Brain microvascular endothelial cell (primary cell): ENCODE data around the gene LRBA.

Source experiments
- DNase-seq: peaks from one replicate; pipeline ENCODE4 v3.0.0-alpha.2; 2020
- H3K27ac ChIP-seq: fragments of 250-450 bp; sonication (Bioruptor Pico); 2 replicates; pipeline ENCODE4 v1.5.1; 2020; ENCODE audit warnings: mild to moderate bottlenecking, moderate library complexity
- H3K27me3 ChIP-seq: fragments of 250-450 bp; sonication (Bioruptor Pico); replicated peaks from 2 replicates; pipeline ENCODE4 v1.5.1; 2020; ENCODE audit warnings: mild to moderate bottlenecking
- H3K36me3 ChIP-seq: fragments of 250-450 bp; sonication (Bioruptor Pico); replicated peaks from 2 replicates; pipeline ENCODE4 v1.5.1; 2020; ENCODE audit warnings: mild to moderate bottlenecking
- H3K4me3 ChIP-seq: 2 replicates; pipeline ENCODE4 v1.5.1; 2011; ENCODE audit warnings: low read depth, mild to moderate bottlenecking, control low read depth, low read length, moderate library complexity
- in situ Hi-C: cut with HindIII; loops from 2 replicates; pipeline ENCODE4 v1.10.0; 2017; ENCODE audit warnings: low sequenced_read_pairs, low pct_ligation_motif_present
- TF ChIP-seq, protein P1 (sequence below): IDR thresholded peaks from 2 replicates; pipeline ENCODE4 v1.5.1; 2011; ENCODE audit warnings: low read depth, mild to moderate bottlenecking, moderate library complexity, low read length, control low read depth, inconsistent platforms; ENCODE audit errors: missing control alignments

Gene LRBA

DNA sequence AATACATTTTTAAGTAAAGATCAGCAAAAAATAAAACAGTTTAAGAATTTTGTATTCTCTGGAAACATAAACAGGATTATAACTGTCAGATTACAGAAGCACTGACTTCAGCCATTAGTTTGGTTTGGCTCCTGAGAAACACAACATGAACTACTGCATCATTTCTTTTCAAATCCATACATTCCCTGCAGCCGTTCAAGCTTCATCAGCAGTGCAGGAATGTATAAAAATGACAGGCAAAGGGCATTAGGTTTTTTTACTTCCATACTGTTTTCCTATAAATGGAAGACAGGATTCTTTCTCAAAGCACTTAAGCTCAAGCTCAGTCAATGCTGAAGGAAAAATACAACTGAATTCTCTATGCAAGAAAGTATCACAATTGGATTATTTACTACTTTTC, 437.3 kb downstream of the LRBA start:
- Histone ChIP-seq H3K27me3 (no peaks in the 10 kb centered on the region), H3K4me3 (no peak overlapping the region), H3K27ac (no peak overlapping the region), H3K36me3 (no peaks in the 10 kb centered on the region)
- no peak for DNase-seq
- in situ Hi-C loops = loop anchor here (25.0 kb wide), 1 partner anchor 265 kb away; no protein-coding TSS in a partner anchor
- TF ChIP-seq, protein P1, sequence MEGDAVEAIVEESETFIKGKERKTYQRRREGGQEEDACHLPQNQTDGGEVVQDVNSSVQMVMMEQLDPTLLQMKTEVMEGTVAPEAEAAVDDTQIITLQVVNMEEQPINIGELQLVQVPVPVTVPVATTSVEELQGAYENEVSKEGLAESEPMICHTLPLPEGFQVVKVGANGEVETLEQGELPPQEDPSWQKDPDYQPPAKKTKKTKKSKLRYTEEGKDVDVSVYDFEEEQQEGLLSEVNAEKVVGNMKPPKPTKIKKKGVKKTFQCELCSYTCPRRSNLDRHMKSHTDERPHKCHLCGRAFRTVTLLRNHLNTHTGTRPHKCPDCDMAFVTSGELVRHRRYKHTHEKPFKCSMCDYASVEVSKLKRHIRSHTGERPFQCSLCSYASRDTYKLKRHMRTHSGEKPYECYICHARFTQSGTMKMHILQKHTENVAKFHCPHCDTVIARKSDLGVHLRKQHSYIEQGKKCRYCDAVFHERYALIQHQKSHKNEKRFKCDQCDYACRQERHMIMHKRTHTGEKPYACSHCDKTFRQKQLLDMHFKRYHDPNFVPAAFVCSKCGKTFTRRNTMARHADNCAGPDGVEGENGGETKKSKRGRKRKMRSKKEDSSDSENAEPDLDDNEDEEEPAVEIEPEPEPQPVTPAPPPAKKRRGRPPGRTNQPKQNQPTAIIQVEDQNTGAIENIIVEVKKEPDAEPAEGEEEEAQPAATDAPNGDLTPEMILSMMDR = no peak

DNA sequence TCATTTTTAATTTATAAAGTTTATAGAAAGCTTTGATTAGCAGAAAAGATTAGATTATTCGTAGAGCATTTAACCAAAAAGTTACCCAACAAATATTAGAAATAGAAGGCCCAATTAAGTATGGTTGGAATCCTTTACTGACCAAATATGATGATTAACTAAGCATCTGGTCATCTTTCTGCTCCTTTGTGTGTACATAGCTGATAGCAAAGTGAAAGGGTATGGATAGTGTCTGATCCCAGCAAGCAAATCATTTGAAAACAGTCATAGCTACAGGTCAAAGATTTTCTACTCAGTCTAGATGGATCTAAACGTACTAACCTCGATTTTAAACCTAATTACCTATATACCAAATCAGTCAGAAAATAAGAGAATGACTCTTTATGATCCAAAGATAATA, 440.4 kb downstream of the LRBA start:
- H3K4me3 ChIP-seq = no peak overlapping the region
- in situ Hi-C loops = loop anchor here (25.0 kb wide), 1 partner anchor 262 kb away; no protein-coding TSS in a partner anchor
- TF ChIP-seq, protein P1 = no peak
- no peaks in the 10 kb centered on the region for H3K27me3 ChIP-seq
- no peak for DNase-seq
- no peaks in the 10 kb centered on the region for H3K36me3 ChIP-seq
- H3K27ac ChIP-seq = no peak overlapping the region

DNA sequence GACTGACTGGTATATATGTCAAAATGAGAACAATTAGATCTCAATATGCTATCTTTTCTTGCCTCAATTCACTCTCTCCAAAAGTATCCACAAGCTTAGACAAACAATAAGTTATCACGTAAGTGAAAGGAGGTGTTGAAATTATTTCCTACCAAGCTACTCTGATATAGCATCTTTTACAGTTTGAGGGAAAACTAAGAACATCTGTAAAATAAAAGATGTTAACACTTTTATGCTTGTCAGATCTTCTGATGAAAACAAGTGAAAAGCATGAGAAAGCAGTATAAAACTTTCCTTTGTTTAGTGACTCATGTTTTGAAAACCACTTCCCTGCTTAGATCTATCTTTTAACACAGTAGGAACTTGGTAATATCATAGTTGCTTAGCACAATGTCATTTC, 441.6 kb downstream of the LRBA start:
- Histone ChIP-seq H3K36me3 (no peaks in the 10 kb centered on the region), H3K27me3 (no peaks in the 10 kb centered on the region), H3K4me3 (no peak overlapping the region), H3K27ac (peak overlapping the region; percentile 24)
- no peak for DNase-seq
- TF ChIP-seq, protein P1 = no peak
- in situ Hi-C loops = no loop called here

DNA sequence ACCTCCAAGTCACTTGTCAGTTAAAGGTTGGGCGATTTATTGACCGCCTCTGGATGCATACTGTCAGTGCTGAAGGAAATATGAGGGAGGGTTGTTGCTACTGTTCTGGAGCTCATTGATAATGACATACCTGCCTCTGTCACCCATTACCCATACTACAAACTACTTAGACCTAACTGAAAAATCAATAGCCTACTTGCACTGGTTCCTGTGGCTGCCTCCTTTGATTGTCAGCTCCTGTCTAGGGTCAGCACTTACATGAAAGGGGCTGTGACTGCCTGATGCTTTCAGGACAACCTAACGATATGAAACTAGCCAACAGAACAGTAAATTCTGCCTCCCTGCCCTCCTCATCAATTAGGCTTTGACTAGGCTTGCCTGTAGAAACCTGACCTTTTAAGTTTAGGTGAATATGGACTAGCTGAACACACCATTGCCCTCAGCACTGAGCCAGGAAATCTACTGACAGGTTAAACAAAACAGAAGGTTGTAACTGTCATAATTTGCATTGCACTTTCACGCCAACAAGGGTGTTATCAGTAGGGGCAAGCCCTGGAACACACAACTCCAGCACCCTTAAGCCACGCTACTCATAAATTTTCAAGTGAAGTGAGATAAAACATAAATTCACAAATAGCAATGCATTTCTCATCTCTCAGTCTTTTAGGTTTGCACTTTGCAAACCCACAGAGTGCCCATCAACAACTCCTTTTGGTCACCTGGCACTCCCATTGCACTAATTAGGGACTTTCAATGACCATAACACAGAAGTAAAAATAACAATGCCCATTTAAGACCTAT, 442.2 kb downstream of the LRBA start:
- H3K27me3 ChIP-seq = no peaks in the 10 kb centered on the region
- peak overlapping the region; percentile 24 for H3K27ac ChIP-seq
- in situ Hi-C loops = no loop called here
- H3K36me3 ChIP-seq = no peaks in the 10 kb centered on the region
- DNase-seq = no peak
- H3K4me3 ChIP-seq = no peak overlapping the region
- TF ChIP-seq, protein P1 = no peak

DNA sequence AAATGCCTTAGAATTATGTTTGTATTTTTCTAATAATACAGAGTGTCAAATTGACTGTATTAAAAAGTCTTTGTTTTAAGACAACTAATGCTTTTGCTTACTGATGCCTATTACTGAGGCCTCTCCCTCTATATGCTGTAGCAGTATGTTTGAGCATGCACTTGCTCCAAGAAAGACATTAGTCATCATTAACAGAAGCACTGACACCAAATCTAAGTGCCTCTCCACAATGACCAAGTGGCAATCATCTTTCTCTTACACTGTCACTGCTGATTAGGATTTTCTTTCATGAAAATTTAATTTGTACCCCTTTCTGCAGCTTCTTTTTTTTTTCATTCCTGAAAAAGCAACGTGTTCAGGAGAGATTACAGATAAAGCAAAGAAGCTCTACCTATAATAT, 444.2 kb downstream of the LRBA start:
- DNase-seq = no peak
- TF ChIP-seq, protein P1 = no peak
- in situ Hi-C loops = no loop called here
- Histone ChIP-seq H3K4me3 (no peak overlapping the region), H3K27ac (no peak overlapping the region), H3K27me3 (no peaks in the 10 kb centered on the region), H3K36me3 (no peaks in the 10 kb centered on the region)
